WTC11 (cell line): ENCODE measurements around the gene SCAMP3. TPM values are rescaled to one million over a fixed set of nuclear protein-coding genes. Genes with fewer than 3 reads are reported as not detected.
"Not testable (repeated sequence)": the region's sequence is repeated elsewhere in the genome, so short reads cannot be mapped to it uniquely, and the experiment has no call there.

Source experiments
- ATAC-seq: fragments of 200-7000 bp; cut with Tn5 transposase; 2 replicates; pipeline ENCODE4 v1.10.0; 2021; ENCODE audit warnings: mild to moderate bottlenecking, moderate library complexity
- CTCF ChIA-PET: fragments of 300-600 bp; sonication (Branson Sonifier 250); formaldehyde crosslinking; loops from one replicate; lab custom pipeline; 2021; ENCODE audit warnings: antibody characterized with exemption; lab: Charles Lee
- POLR2A ChIA-PET: fragments of 350-600 bp; sonication (Branson Sonifier 250); formaldehyde crosslinking; loops from one replicate; lab custom pipeline; 2021; ENCODE audit warnings: antibody characterized with exemption; lab: Charles Lee
- DNase-seq: peaks from one replicate; pipeline ENCODE4 v3.0.0; 2021; ENCODE audit warnings: low spot score
- H3K27ac Mint-ChIP-seq: 2 replicates; pipeline ENCODE4 v1.8.0; 2021; ENCODE audit warnings: mixed read lengths
- H3K27me3 Mint-ChIP-seq: 2 replicates; pipeline ENCODE4 v1.8.0; 2021; ENCODE audit warnings: low read depth, mild to moderate bottlenecking, moderate library complexity, mixed read lengths
- H3K36me3 Mint-ChIP-seq: 2 replicates; pipeline ENCODE4 v1.8.0; 2021; ENCODE audit warnings: mixed read lengths
- H3K4me1 Mint-ChIP-seq: 2 replicates; pipeline ENCODE4 v1.8.0; 2022; ENCODE audit warnings: mixed read lengths
- H3K4me3 Mint-ChIP-seq: 2 replicates; pipeline ENCODE4 v1.8.0; 2021; ENCODE audit warnings: mild to moderate bottlenecking, moderate library complexity, mixed read lengths
- H3K9me3 Mint-ChIP-seq: 2 replicates; pipeline ENCODE4 v1.8.0; 2021; ENCODE audit warnings: mixed read lengths
- ATF2 ChIP-seq: sonication (generic); formaldehyde crosslinking; IDR thresholded peaks from 2 replicates; pipeline ENCODE4 v1.8.1; 2022; ENCODE audit warnings: low read depth, missing genetic modification reagents, borderline replicate concordance
- ATF3 ChIP-seq: sonication (generic); formaldehyde crosslinking; conservative IDR thresholded peaks from 2 replicates; pipeline ENCODE4 v1.8.1; 2022; ENCODE audit warnings: mild to moderate bottlenecking, missing genetic modification reagents
- CTCF ChIP-seq: fragments of 200-600 bp; IDR thresholded peaks from 2 replicates; pipeline ENCODE4 v1.8.0; 2022; ENCODE audit warnings: antibody characterized with exemption
- E2F4 ChIP-seq: sonication (generic); formaldehyde crosslinking; IDR thresholded peaks from 2 replicates; pipeline ENCODE4 v1.8.1; 2022; ENCODE audit warnings: low read depth, mild to moderate bottlenecking, moderate library complexity, missing genetic modification reagents, borderline replicate concordance
- HMGXB4 ChIP-seq: sonication (generic); formaldehyde crosslinking; IDR thresholded peaks from 2 replicates; pipeline ENCODE4 v1.8.1; 2023; ENCODE audit warnings: mild to moderate bottlenecking, moderate library complexity, missing genetic modification reagents
- IRF1 ChIP-seq: sonication (generic); formaldehyde crosslinking; IDR thresholded peaks from 2 replicates; pipeline ENCODE4 v1.8.0; 2023; ENCODE audit warnings: missing genetic modification reagents
- IRF2 ChIP-seq: sonication (generic); formaldehyde crosslinking; IDR thresholded peaks from 2 replicates; pipeline ENCODE4 v1.8.0; 2022; ENCODE audit warnings: low read depth, missing genetic modification reagents, borderline replicate concordance
- NFE2L1 ChIP-seq: sonication (generic); formaldehyde crosslinking; IDR thresholded peaks from 2 replicates; pipeline ENCODE4 v1.8.1; 2023; ENCODE audit warnings: missing genetic modification reagents
- NR2C2 ChIP-seq: sonication (generic); formaldehyde crosslinking; IDR thresholded peaks from 2 replicates; pipeline ENCODE4 v1.8.0; 2022; ENCODE audit warnings: mild to moderate bottlenecking, missing genetic modification reagents
- NR3C1 ChIP-seq: sonication (generic); formaldehyde crosslinking; conservative IDR thresholded peaks from 2 replicates; pipeline ENCODE4 v1.8.1; 2023; ENCODE audit warnings: low read depth, mild to moderate bottlenecking, missing genetic modification reagents
- RELA ChIP-seq: sonication (generic); formaldehyde crosslinking; IDR thresholded peaks from 2 replicates; pipeline ENCODE4 v1.8.1; 2022; ENCODE audit warnings: missing genetic modification reagents, mild to moderate bottlenecking, borderline replicate concordance
- SOX15 ChIP-seq: fragments of 250-450 bp; sonication (Bioruptor Pico); IDR thresholded peaks from 2 replicates; pipeline ENCODE4 v1.9.0; 2021; ENCODE audit warnings: mild to moderate bottlenecking
- USF1 ChIP-seq: sonication (generic); formaldehyde crosslinking; IDR thresholded peaks from 2 replicates; pipeline ENCODE4 v1.8.0; 2022; ENCODE audit warnings: mild to moderate bottlenecking, missing genetic modification reagents
- USF2 ChIP-seq: sonication (generic); formaldehyde crosslinking; IDR thresholded peaks from 2 replicates; pipeline ENCODE4 v1.8.1; 2023; ENCODE audit warnings: mild to moderate bottlenecking, missing genetic modification reagents, moderate library complexity
- ZBTB21 ChIP-seq: sonication (generic); formaldehyde crosslinking; IDR thresholded peaks from 2 replicates; pipeline ENCODE4 v1.8.1; 2023; ENCODE audit warnings: mild to moderate bottlenecking, missing genetic modification reagents, borderline replicate concordance
- ZBTB43 ChIP-seq: sonication (generic); formaldehyde crosslinking; IDR thresholded peaks from 2 replicates; pipeline ENCODE4 v1.8.1; 2023; ENCODE audit warnings: mild to moderate bottlenecking, missing genetic modification reagents
- ZNF121 ChIP-seq: sonication (generic); formaldehyde crosslinking; IDR thresholded peaks from 2 replicates; pipeline ENCODE4 v1.8.0; 2023; ENCODE audit warnings: missing genetic modification reagents
- ZNF219 ChIP-seq: sonication (generic); formaldehyde crosslinking; IDR thresholded peaks from 2 replicates; pipeline ENCODE4 v1.8.0; 2023; ENCODE audit warnings: missing genetic modification reagents, mild to moderate bottlenecking, borderline replicate concordance
- ZNF317 ChIP-seq: sonication (generic); formaldehyde crosslinking; IDR thresholded peaks from 2 replicates; pipeline ENCODE4 v1.8.1; 2023; ENCODE audit warnings: low read depth, mild to moderate bottlenecking, moderate library complexity, missing genetic modification reagents, borderline replicate concordance
- total RNA-seq: library from RNA; stranded (reverse); gene quantifications from 3 replicates; pipeline ENCODE4 v1.2.3, GENCODE V29; 2021

SCAMP3 gene
- total RNA-seq, 1 experiment from 2014 or later, result 58.8 TPM

- H3K27ac Mint-ChIP-seq, result no peak overlapping the region
- ATAC-seq (no peak), DNase-seq (no peak)
- ChIA-PET POLR2A (interaction anchor here (0.6 kb wide), 1 partner anchor 53 kb away, joined by 3 read pairs; no protein-coding TSS in a partner anchor), CTCF (interaction anchor here (0.9 kb wide), 1 partner anchor 52 kb away, joined by 3 read pairs; no protein-coding TSS in a partner anchor)
- H3K36me3 Mint-ChIP-seq, result peaks cover 14% of the 10 kb centered on the region
- H3K27me3 Mint-ChIP-seq, result peaks cover 35% of the 10 kb centered on the region
- no peak for TF ChIP-seq NFE2L1 (CRISPR knock-in tag)
- TF ChIP-seq ZNF219 (CRISPR knock-in tag), result no peak
- TF ChIP-seq NR3C1 (CRISPR knock-in tag), result no peak
- TF ChIP-seq RELA (CRISPR knock-in tag), result no peak
- no peak for TF ChIP-seq IRF2
- TF ChIP-seq NR2C2 (CRISPR knock-in tag), result no peak
- no peak for TF ChIP-seq CTCF
- no peak for TF ChIP-seq IRF1 (CRISPR knock-in tag)
- no peak for TF ChIP-seq SOX15 (CRISPR knock-in tag)
- TF ChIP-seq ATF3 (CRISPR knock-in tag), result no peak
- no peak for TF ChIP-seq ZBTB21 (CRISPR knock-in tag)
- TF ChIP-seq ATF2 (CRISPR knock-in tag), result no peak
- TF ChIP-seq E2F4 (CRISPR knock-in tag), result no peak
- peaks cover 20% of the 10 kb centered on the region for H3K4me1 Mint-ChIP-seq
- no peak overlapping the region for H3K4me3 Mint-ChIP-seq
- H3K9me3 Mint-ChIP-seq, result no peaks in the 10 kb centered on the region
Measured at GRCh38 chr1:155247667-155248553, 14.2 kb downstream of the SCAMP3 start.

- ATAC-seq, result not testable (repeated sequence)
- CTCF ChIA-PET, result interaction anchor here (1.0 kb wide), 1 partner anchor 77 kb away, joined by 3 read pairs; no protein-coding TSS in a partner anchor
Measured at GRCh38 chr1:155246796-155247195, 15.4 kb downstream of the SCAMP3 start.

GRCh38 chr1:155245163-155245524 lies 17.0 kb downstream of the SCAMP3 start:
- H3K4me3 Mint-ChIP-seq, result peak overlapping the region; percentile 78
- CTCF ChIA-PET, result interaction anchor here (0.6 to 1.8 kb wide), 8 partner anchors 31 to 261 kb away, joined by 3 to 7 read pairs (median 3); no protein-coding TSS in a partner anchor
- TF ChIP-seq ZNF121 (no peak), USF1 (CRISPR knock-in tag) (no peak), ZNF317 (CRISPR knock-in tag) (no peak), USF2 (CRISPR knock-in tag) (no peak), HMGXB4 (CRISPR knock-in tag) (no peak), ZBTB43 (no peak)

More at GRCh38 chr1:155246796-155247195, 15.4 kb downstream of the SCAMP3 start:
- POLR2A ChIA-PET, H3K9me3 Mint-ChIP-seq, H3K4me3 Mint-ChIP-seq, H3K27ac Mint-ChIP-seq, DNase-seq: not testable (repeated sequence)
- peaks cover 41% of the 10 kb centered on the region for H3K27me3 Mint-ChIP-seq
- H3K36me3 Mint-ChIP-seq, result peaks cover 14% of the 10 kb centered on the region
- peaks cover 20% of the 10 kb centered on the region for H3K4me1 Mint-ChIP-seq
- peak; percentile 83 for TF ChIP-seq ZNF121

More at GRCh38 chr1:155245163-155245524, 17.0 kb downstream of the SCAMP3 start:
- Mint-ChIP-seq H3K27me3 (peaks cover 41% of the 10 kb centered on the region), H3K9me3 (no peaks in the 10 kb centered on the region), H3K4me1 (peaks cover 28% of the 10 kb centered on the region), H3K27ac (peak overlapping the region; percentile 99), H3K36me3 (peaks cover 14% of the 10 kb centered on the region)
- DNase-seq (no peak), ATAC-seq (no peak)
- POLR2A ChIA-PET, result interaction anchor here (0.6 to 1.3 kb wide), 3 partner anchors 28 to 948 kb away, joined by 3 to 6 read pairs (median 4); partner anchors contain the start of genes CLK2 and FDPS
